ENCODE measurements around the gene AMPD3.

The AMPD3 gene

DNA sequence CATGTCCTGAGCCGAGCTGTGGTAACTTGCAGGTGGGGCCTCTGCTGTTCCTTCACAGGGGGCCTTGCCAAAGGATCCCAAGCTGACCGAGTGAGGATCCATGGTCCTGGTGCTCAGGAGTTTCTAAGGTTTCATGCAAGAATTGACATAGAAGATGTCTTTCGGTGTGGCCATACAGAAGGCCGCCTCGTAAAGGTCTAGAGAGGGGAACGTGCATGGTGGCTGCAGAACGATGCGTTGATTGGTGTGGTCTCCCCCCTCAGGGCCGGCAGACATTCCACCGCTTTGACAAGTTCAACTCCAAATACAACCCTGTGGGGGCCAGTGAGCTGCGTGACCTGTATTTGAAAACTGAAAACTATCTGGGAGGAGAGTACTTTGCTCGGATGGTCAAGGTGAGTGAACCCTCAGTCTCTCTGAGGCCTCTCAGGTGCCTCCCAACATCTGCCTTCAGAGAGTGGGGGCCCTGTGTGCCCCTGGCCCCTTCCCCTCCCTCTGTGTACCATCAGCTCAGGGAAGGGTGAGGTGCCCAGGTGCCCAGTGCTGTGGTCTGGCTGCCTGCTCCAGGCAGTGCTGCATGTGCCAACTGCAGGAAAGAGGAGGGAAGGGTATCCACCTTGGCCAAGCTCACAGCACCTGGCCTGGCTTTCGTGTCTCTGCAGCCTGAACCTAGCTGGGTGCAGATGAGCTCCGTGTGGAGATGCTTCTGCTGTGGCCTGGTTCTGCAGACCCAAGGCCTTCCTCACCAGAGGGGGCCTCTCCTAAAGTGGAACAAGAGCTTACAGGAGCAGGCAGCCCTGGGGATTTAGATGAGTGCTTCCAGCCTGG, 39.8 kb downstream of the AMPD3 start:
- no peak overlapping the region for H3K27ac ChIP-seq (ENCODE audit: low read depth, low read length)
- H3K56ac ChIP-seq (ENCODE audit: low read length) = no peak overlapping the region
- no peak for DNase-seq
- no peak overlapping the region for H2BK120ac ChIP-seq (ENCODE audit: low read depth, low read length)
- no peak overlapping the region for H3K23ac ChIP-seq (ENCODE audit: low read length)
- no peaks in the 10 kb centered on the region for H3K36me3 ChIP-seq (ENCODE audit: control insufficient read depth, insufficient read depth, low read length)
- H3K4me1 ChIP-seq (ENCODE audit: control insufficient read depth, low read depth, low read length) = no peaks in the 10 kb centered on the region
- H3K4ac ChIP-seq (ENCODE audit: low read depth, low read length) = no peak overlapping the region
- no peak overlapping the region for H4K8ac ChIP-seq (ENCODE audit: low read depth, low read length)
- no peak overlapping the region for H3K9ac ChIP-seq (ENCODE audit: low read length)
- no peaks in the 10 kb centered on the region for H3K79me1 ChIP-seq (ENCODE audit: low read length)
- H3K4me3 ChIP-seq (ENCODE audit: low read length) = no peak overlapping the region
- H3K79me2 ChIP-seq (ENCODE audit: control insufficient read depth, insufficient read depth, low read length) = no peaks in the 10 kb centered on the region
- H4K5ac ChIP-seq (ENCODE audit: low read length) = no peak overlapping the region
- H2BK15ac ChIP-seq (replicated peaks; ENCODE audit: low read depth) = no peak overlapping the region
- no peaks in the 10 kb centered on the region for H3K27me3 ChIP-seq (ENCODE audit: insufficient read depth, low read length, poor library complexity)
- no peak overlapping the region for H2BK5ac ChIP-seq (ENCODE audit: low read length)
- H3K4me2 ChIP-seq (ENCODE audit: low read length) = no peak overlapping the region
- WGBS (ENCODE audit: extremely low coverage, insufficient coverage, low lambda C conversion rate) = no CpG with 5 or more reads among the region's 14 CpGs
- H3K18ac ChIP-seq (ENCODE audit: low read length) = no peak overlapping the region
- H2AK5ac ChIP-seq (ENCODE audit: low read length) = no peak overlapping the region

DNA sequence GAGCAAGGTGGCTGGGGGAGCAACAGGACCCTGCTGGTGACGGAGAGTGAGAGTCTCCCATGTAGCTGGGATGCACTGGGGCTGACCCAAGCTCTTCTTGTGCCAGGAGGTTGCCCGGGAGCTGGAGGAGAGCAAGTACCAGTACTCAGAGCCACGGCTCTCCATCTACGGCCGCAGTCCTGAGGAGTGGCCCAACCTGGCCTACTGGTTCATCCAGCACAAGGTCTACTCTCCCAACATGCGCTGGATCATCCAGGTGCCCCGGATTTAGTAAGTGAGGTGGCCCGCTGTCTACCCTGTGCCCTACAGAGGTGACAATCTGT, 40.4 kb downstream of the AMPD3 start:
- Histone ChIP-seq H3K36me3 (ENCODE audit: control insufficient read depth, insufficient read depth, low read length) (peaks cover 4% of the 10 kb centered on the region), H3K79me2 (ENCODE audit: control insufficient read depth, insufficient read depth, low read length) (no peaks in the 10 kb centered on the region), H3K4me2 (ENCODE audit: low read length) (no peak overlapping the region), H2BK15ac (replicated peaks; ENCODE audit: low read depth) (no peak overlapping the region), H3K4me3 (ENCODE audit: low read length) (no peak overlapping the region), H3K79me1 (ENCODE audit: low read length) (no peaks in the 10 kb centered on the region), H2AK5ac (ENCODE audit: low read length) (no peak overlapping the region), H2BK5ac (ENCODE audit: low read length) (no peak overlapping the region), H3K23ac (ENCODE audit: low read length) (no peak overlapping the region), H4K8ac (ENCODE audit: low read depth, low read length) (no peak overlapping the region), H3K4ac (ENCODE audit: low read depth, low read length) (no peak overlapping the region), H3K56ac (ENCODE audit: low read length) (no peak overlapping the region), H3K4me1 (ENCODE audit: control insufficient read depth, low read depth, low read length) (no peaks in the 10 kb centered on the region), H2BK120ac (ENCODE audit: low read depth, low read length) (no peak overlapping the region), H3K27ac (ENCODE audit: low read depth, low read length) (no peak overlapping the region), H3K27me3 (ENCODE audit: insufficient read depth, low read length, poor library complexity) (no peaks in the 10 kb centered on the region), H3K18ac (ENCODE audit: low read length) (no peak overlapping the region), H4K5ac (ENCODE audit: low read length) (no peak overlapping the region), H3K9ac (ENCODE audit: low read length) (no peak overlapping the region)
- DNase-seq = no peak
- no CpG with 5 or more reads among the region's 8 CpGs for WGBS (ENCODE audit: extremely low coverage, insufficient coverage, low lambda C conversion rate)

DNA sequence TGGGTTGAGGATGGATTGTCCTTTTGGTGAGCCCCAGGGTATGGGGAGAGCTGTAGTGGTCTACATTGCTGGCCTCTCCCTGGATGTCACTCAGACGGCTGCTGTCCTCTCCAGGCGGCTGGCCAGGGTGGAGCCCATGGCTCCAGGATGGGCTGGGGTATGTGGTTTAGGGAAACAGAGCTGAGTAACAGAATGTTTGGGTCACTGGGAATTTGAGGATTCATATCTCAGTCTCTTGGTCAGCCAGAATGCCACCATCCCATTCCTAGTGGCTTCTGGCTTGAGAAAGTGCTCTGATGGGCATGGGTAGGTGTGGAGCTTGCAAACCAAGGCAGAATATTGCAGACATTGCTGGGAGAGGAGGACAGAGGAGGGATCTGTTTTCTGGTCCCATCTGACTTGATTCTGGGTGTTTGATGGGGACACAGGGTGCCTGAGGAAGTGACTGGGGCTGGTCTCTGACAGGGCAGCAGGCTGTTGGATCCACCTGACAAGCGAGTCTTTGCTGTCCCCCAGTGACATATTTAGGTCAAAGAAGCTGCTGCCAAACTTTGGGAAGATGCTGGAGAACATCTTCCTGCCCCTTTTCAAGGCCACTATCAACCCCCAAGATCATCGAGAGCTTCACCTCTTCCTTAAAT, 41.4 kb downstream of the AMPD3 start:
- Histone ChIP-seq H4K5ac (ENCODE audit: low read length) (no peak overlapping the region), H2AK5ac (ENCODE audit: low read length) (no peak overlapping the region), H3K27ac (ENCODE audit: low read depth, low read length) (no peak overlapping the region), H2BK120ac (ENCODE audit: low read depth, low read length) (no peak overlapping the region), H3K4me1 (ENCODE audit: control insufficient read depth, low read depth, low read length) (no peaks in the 10 kb centered on the region), H3K4ac (ENCODE audit: low read depth, low read length) (no peak overlapping the region), H4K8ac (ENCODE audit: low read depth, low read length) (no peak overlapping the region), H3K36me3 (ENCODE audit: control insufficient read depth, insufficient read depth, low read length) (peaks cover 5% of the 10 kb centered on the region), H3K9ac (ENCODE audit: low read length) (no peak overlapping the region), H3K79me2 (ENCODE audit: control insufficient read depth, insufficient read depth, low read length) (no peaks in the 10 kb centered on the region), H2BK15ac (replicated peaks; ENCODE audit: low read depth) (no peak overlapping the region), H3K79me1 (ENCODE audit: low read length) (no peaks in the 10 kb centered on the region), H3K56ac (ENCODE audit: low read length) (no peak overlapping the region), H3K4me3 (ENCODE audit: low read length) (no peak overlapping the region), H3K23ac (ENCODE audit: low read length) (no peak overlapping the region), H3K4me2 (ENCODE audit: low read length) (no peak overlapping the region), H2BK5ac (ENCODE audit: low read length) (no peak overlapping the region), H3K18ac (ENCODE audit: low read length) (no peak overlapping the region), H3K27me3 (ENCODE audit: insufficient read depth, low read length, poor library complexity) (no peaks in the 10 kb centered on the region)
- no peak for DNase-seq
- WGBS (ENCODE audit: extremely low coverage, insufficient coverage, low lambda C conversion rate) = no CpG with 5 or more reads among the region's 4 CpGs

GRCh38 chr11:10497371-10498021, 42.4 kb downstream of the AMPD3 start:
- Histone ChIP-seq H3K79me2 (ENCODE audit: control insufficient read depth, insufficient read depth, low read length) (no peaks in the 10 kb centered on the region), H4K8ac (ENCODE audit: low read depth, low read length) (no peak overlapping the region), H3K27ac (ENCODE audit: low read depth, low read length) (no peak overlapping the region), H3K27me3 (ENCODE audit: insufficient read depth, low read length, poor library complexity) (no peaks in the 10 kb centered on the region), H3K9ac (ENCODE audit: low read length) (no peak overlapping the region), H3K18ac (ENCODE audit: low read length) (no peak overlapping the region), H2BK120ac (ENCODE audit: low read depth, low read length) (no peak overlapping the region), H3K4ac (ENCODE audit: low read depth, low read length) (no peak overlapping the region), H2BK15ac (replicated peaks; ENCODE audit: low read depth) (no peak overlapping the region), H3K56ac (ENCODE audit: low read length) (no peak overlapping the region), H2AK5ac (ENCODE audit: low read length) (no peak overlapping the region), H3K4me2 (ENCODE audit: low read length) (no peak overlapping the region), H3K23ac (ENCODE audit: low read length) (no peak overlapping the region), H3K4me1 (ENCODE audit: control insufficient read depth, low read depth, low read length) (no peaks in the 10 kb centered on the region), H3K79me1 (ENCODE audit: low read length) (no peaks in the 10 kb centered on the region), H3K4me3 (ENCODE audit: low read length) (no peak overlapping the region), H2BK5ac (ENCODE audit: low read length) (no peak overlapping the region), H3K36me3 (ENCODE audit: control insufficient read depth, insufficient read depth, low read length) (peaks cover 5% of the 10 kb centered on the region), H4K5ac (ENCODE audit: low read length) (no peak overlapping the region)
- WGBS (ENCODE audit: extremely low coverage, insufficient coverage, low lambda C conversion rate) = no CpG with 5 or more reads among the region's 18 CpGs
- DNase-seq = no peak

- Histone ChIP-seq H3K4me2 (ENCODE audit: low read length) (no peak overlapping the region), H2BK5ac (ENCODE audit: low read length) (no peak overlapping the region), H2AK5ac (ENCODE audit: low read length) (no peak overlapping the region)
These were observed 42.9 kb downstream of the AMPD3 start for GRCh38 chr11:10498022-10498400.

More at GRCh38 chr11:10498022-10498400, 42.9 kb downstream of the AMPD3 start:
- no peak overlapping the region for H2BK15ac ChIP-seq (replicated peaks; ENCODE audit: low read depth)
- WGBS (ENCODE audit: extremely low coverage, insufficient coverage, low lambda C conversion rate) = no CpG with 5 or more reads among the region's 7 CpGs
- H3K56ac ChIP-seq (ENCODE audit: low read length) = no peak overlapping the region
- H4K5ac ChIP-seq (ENCODE audit: low read length) = no peak overlapping the region
- H3K27ac ChIP-seq (ENCODE audit: low read depth, low read length) = no peak overlapping the region
- no peak overlapping the region for H3K18ac ChIP-seq (ENCODE audit: low read length)
- H3K4me1 ChIP-seq (ENCODE audit: control insufficient read depth, low read depth, low read length) = no peaks in the 10 kb centered on the region
- DNase-seq = no peak
- no peaks in the 10 kb centered on the region for H3K79me1 ChIP-seq (ENCODE audit: low read length)
- no peak overlapping the region for H2BK120ac ChIP-seq (ENCODE audit: low read depth, low read length)
- no peaks in the 10 kb centered on the region for H3K27me3 ChIP-seq (ENCODE audit: insufficient read depth, low read length, poor library complexity)
- H3K79me2 ChIP-seq (ENCODE audit: control insufficient read depth, insufficient read depth, low read length) = no peaks in the 10 kb centered on the region
- H4K8ac ChIP-seq (ENCODE audit: low read depth, low read length) = no peak overlapping the region
- peaks cover 5% of the 10 kb centered on the region for H3K36me3 ChIP-seq (ENCODE audit: control insufficient read depth, insufficient read depth, low read length)
- H3K9ac ChIP-seq (ENCODE audit: low read length) = no peak overlapping the region
- no peak overlapping the region for H3K23ac ChIP-seq (ENCODE audit: low read length)
- H3K4ac ChIP-seq (ENCODE audit: low read depth, low read length) = no peak overlapping the region
- H3K4me3 ChIP-seq (ENCODE audit: low read length) = no peak overlapping the region
